NCI-H2107 (cell line): ENCODE results near the gene MORN3.
"Not testable (repeated sequence)": the region's sequence is repeated elsewhere in the genome, so short reads cannot be mapped to it uniquely, and the experiment has no call there.

Experiments
- DNase-seq: peaks from one replicate; lab custom pipeline; 2025; lab: John Stamatoyannopoulos, UW

MORN3 gene

GRCh38 chr12:121638298-121639202 is 30.9 kb downstream of the MORN3 start:
- no peak for DNase-seq

DNA sequence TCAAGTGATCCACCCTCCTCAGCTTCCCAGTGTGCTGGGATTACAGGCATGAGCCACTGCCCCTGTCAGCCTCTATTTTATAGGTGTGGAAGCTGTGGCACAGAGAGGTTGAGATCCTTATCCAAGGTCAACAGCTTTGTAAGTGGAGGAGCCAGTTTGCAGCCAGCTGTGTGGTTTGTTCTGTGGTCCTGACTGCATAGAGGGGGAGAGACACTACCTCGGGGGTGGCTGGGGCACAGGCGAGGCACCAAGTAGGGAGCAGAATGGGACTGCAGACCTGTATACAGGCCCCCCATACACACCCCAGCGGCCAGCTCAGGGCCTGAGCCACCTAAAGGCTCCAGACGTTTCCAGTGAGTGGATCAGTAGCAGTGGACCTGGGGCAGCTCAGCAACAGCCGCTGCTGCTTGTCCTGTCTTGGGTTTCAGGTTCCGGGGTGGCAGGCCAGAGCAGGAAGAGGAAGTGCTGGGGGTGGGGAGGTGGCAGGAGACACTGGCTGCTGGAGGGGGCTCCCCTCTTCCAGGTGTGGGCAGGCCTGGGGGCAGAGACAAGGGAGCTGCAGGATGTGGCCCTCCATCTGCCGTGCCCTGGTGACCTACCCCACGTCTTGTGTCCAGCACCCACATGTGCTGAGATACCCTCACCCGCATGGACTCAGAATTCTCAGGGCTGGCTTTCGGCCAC is 32.1 kb downstream of the MORN3 start:
- no peak for DNase-seq

DNA sequence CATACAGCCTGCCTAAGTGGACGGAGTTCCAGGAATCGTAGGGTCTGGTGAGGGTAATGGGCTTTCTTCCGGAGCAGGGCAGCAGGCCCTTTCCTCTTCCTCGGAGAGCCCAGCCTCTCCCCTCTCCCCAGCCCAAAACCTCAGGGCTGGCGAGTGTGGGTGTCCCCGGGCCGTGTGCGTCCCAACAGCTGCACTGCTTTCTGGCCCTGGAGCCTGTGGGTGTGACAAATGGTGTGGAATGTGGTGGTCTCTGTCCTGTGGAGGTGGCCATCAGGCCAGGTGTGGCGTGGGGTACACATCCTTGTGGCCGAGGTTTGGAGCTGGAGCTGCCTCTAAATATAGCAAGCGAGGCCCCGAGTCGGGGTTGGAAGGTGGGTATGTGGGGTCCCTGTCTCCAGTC is 34.6 kb downstream of the MORN3 start:
- DNase-seq, result no peak

DNA sequence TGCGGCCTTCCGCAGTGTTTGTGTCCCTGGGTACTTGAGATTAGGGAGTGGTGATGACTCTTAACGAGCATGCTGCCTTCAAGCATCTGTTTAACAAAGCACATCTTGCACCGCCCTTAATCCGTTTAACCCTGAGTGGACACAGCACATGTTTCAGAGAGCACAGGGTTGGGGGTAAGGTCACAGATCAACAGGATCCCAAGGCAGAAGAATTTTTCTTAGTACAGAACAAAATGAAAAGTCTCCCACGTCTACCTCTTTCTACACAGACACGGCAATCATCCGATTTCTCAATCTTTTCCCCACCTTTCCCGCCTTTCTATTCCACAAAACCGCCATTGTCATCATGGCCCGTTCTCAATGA is 35.6 kb downstream of the MORN3 start:
- DNase-seq, result not testable (repeated sequence)

GRCh38 chr12:121632069-121632970 is 37.1 kb downstream of the MORN3 start:
- no peak for DNase-seq

DNA sequence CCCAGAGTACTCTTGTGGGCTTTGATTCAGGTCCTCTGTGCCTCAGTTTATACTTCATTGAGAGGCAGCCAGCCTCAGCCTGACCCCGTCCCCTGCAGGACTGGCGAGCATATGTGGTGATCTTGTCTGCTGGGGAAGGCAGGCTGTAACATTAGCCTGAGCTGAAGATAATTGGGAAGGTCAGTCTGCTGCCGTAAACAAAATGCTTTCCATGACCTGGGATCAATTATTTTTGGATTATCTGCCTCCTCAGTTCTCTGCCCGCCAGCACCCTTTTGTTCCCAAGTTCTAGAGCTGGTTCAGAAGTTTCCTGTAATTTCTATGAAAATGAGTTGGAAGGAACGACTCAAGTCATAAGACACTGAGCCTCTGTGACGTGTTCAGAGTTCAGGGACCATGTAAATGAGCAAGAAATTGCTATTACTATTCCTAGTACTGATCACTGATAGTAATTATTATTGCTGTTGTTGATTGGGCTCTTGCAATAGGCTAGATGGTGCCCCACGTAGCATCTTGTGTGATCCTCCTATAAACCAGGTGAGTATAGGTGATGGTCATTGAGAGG is 38.6 kb downstream of the MORN3 start:
- DNase-seq, result no peak

GRCh38 chr12:121628536-121628935 is 40.9 kb downstream of the MORN3 start:
- no peak for DNase-seq

DNA sequence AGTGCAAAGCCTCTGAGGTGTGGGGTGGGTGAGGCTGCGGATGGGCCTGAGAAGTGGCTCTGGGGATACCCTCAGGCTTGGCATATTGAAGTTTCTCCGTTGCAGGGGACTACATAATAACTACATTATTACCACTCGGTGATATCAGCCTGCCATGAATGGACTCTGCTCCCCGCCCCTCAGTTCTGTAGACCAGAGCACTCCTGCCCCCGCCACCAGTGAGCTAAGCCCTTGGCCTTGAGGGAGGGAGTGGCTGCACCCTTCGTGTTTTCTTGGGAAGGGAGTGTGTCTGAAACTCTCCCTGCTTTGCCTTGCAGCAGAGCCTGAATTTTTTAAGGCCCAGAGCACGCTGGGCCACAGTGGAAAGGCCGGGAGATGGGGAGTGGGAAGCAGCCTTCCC is 41.4 kb downstream of the MORN3 start:
- DNase-seq, result no peak

DNA sequence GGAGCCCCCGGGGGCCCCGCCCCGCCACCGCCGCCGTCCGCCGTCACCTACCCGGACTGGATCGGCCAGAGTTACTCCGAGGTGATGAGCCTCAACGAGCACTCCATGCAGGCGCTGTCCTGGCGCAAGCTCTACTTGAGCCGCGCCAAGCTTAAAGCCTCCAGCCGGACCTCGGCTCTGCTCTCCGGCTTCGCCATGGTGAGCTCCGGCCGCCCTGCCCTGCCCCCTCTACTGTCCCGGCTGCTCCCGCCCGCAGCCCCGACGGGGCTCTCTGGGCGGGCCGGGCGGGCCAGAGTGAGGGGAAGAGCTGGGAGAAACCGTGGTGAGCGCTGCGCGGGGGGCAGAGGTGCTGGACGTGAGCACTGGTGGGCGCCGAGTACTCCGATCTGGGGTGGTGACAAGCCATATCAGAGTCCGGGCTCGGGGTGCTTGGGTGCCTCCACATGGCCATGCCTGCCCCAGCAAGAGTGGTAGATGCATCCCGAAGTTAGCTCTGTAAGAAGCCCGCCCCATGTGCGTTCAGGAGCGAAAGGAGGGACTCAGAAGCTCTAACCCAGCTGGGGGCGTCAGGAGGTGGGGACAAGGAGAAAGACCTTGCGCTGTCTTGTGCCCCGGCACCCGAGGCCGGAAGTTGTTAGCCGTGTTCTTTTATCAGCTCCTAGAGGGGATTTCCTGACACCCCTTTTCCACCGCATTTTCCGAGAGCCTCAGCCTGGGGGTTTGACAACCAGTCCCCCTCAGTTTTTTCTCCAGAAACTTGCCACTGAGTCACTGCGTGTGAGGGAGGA is 42.4 kb downstream of the MORN3 start:
- peak; percentile 17 for DNase-seq

- DNase-seq, result peak; percentile 82
Observed at GRCh38 chr12:121626087-121626852, 43.2 kb downstream of the MORN3 start, which contains the start of gene ORAI1. TSS of gene ORAI1 (plus strand) at chr12:121626530.

GRCh38 chr12:121620333-121620891 is 49.0 kb downstream of the MORN3 start:
- DNase-seq, result no peak

DNA sequence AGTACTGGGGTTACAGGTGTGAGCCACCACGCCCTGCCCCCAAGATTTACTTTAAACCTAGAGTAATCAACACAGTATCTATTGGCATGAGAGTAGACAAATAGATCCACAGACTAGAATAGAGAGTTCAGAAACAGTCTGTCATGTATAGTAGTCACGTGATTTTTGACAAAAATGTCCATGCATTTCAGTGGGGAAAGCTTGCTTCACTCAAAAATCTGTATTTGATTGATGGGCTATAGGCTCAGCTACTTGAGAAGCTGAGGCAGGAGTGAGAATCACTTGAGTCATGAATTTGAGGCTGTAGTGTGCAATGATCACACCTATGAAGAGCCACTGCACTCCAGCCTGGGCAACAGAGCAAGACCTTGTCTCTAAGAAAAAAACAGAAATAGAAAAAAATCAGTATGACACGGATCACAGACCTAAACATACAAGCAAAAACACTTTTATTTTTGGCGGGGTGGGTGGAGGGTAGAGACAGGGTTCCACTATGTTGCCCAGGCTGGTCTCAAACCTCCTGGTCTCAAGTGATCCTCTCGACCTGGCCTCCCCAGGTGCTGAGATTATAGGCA is 50.7 kb downstream of the MORN3 start:
- no peak for DNase-seq

DNA sequence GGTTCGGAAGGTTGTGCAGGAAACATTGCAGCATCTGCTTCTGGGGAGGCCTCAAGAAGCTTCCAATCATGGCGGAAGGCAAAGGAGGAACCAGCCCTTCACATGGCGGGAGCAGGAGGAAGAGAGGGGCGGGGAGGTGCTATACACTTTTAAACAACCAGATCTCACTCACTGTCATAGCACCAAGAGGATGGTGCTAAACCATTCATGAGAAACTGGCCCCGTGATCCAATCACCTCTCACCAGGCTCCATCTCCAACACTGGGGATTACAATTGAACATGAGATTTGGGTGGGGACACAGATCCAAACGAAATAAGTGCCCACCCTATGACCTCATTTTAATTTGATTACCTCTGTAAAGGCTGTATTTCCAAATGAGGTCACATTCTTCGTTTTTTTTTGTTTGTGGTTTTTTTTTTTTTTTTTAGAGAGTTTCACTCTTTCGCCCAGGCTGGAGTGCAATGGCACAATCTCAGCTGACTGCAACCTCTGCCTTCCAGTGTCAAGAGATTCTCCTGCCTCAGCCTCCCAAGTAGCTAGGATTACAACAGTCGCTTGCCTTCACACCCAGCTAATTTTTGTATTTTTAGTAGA is 54.5 kb downstream of the MORN3 start:
- DNase-seq, result no peak

DNA sequence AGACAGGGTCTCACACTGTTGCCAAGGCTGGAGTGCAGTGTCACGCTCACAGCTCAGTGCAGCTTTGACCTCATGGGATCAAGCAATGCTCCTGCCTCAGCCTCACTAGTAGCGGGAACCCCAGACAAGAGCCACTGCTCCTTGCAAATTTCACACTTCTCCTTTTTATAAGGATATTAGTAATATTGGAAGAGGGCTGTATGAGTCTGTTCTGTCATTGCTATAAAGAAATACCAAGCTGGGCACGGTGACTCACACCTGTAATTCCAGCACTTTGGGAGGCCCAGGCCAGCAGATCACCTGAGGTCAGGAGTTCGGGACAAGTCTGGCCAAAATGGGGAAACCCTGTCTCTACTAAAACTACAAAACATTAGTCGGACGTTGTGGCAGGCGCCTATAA is 56.0 kb downstream of the MORN3 start:
- no peak for DNase-seq

DNA sequence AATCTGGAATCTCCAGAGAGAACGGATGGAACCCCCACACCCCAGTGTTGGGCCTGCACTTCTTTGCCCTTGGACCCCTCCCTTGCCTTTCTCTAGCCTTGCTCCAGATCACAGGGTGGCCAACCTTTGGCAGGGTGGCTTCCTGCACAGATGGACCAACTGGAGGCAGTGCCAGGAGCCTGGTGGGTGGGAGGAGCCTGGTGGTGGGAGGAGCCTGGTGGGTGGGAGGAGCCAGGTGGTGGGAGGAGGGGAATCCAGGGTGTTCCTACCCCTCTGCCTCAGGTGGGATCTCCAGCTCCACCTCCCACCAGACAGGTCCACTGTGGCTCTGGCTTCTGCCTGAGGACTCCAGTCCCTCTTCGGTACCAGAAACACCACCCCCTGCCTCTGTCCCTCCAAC is 58.1 kb downstream of the MORN3 start:
- DNase-seq, result no peak

DNA sequence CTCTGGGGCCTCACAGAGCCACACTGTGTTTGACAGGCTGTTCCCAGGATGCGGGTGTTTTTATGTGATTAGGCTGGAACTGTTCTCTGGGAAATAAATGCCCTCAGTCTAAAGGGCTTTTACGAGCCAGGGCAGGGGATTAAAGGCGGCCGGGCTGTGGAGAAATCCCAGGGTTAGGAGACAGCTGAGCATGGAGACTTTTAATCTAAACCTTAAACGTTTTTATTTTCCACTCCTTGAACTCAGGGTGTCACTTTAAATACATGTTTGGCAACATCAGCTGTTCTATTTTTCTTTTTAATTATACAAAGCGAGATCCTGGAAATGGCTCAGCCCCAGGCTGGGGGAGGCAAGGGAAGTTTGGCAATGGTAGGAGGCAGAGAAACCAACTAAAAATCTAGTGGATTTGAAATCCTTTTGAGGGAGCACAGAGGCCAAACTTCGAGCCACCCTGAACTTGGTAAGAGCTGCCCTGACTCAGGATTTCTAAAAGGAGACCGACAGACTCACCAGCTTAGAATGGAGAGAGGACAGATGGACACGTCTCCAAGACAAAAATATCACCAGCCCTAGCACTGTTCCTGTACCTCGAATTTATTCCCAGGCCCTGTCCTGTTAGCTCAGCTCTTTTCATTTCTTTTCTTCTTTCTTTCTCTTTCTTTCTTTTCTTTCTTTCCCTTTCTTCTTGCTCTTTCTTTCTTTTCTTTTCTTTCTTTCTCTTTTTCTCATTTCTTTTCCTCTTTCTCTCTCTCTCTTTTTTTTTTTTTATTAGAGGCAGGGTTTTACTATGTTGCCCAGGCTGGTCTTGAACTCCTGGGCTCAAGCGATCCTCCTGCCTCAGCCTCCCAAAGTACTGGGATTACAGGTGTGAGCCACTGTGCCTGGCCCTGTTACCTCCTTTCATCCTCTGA is 59.0 kb downstream of the MORN3 start:
- DNase-seq, result no peak

DNA sequence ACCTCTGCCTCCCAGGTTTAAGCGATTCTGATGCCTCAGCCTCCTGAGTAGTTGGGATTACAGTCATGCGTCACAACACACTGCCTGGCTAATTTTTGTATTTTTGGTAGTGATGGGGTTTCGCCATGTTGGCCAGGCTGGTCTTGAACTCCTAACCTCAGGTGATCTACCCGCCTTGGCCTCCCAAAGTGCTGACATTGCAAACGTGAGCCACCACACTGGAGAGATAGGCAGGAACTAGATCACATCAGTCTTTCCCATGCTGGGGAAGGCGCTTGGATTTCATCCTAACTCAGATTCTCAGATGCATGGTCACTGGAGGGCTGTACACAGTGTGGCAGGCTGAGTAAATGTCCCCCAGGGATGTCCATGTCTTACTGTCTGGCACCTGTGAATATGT is 61.2 kb downstream of the MORN3 start:
- no peak for DNase-seq

- no peak for DNase-seq
Observed at GRCh38 chr12:121603581-121603980, 65.9 kb downstream of the MORN3 start.
